WTC11 (cell line): Measurements from ENCODE around the gene TIMM50. TPM values are rescaled to one million over a fixed set of nuclear protein-coding genes. Genes with fewer than 3 reads are reported as not detected.

ENCODE experiments used
- ATAC-seq: fragments of 200-7000 bp; cut with Tn5 transposase; 2 replicates; pipeline ENCODE4 v1.10.0; 2021; ENCODE audit warnings: mild to moderate bottlenecking, moderate library complexity
- CTCF ChIA-PET: fragments of 300-600 bp; sonication (Branson Sonifier 250); formaldehyde crosslinking; loops from one replicate; lab custom pipeline; 2021; ENCODE audit warnings: antibody characterized with exemption; lab: Charles Lee
- POLR2A ChIA-PET: fragments of 350-600 bp; sonication (Branson Sonifier 250); formaldehyde crosslinking; loops from one replicate; lab custom pipeline; 2021; ENCODE audit warnings: antibody characterized with exemption; lab: Charles Lee
- DNase-seq: peaks from one replicate; pipeline ENCODE4 v3.0.0; 2021; ENCODE audit warnings: low spot score
- H3K27ac Mint-ChIP-seq: 2 replicates; pipeline ENCODE4 v1.8.0; 2021; ENCODE audit warnings: mixed read lengths
- H3K27me3 Mint-ChIP-seq: 2 replicates; pipeline ENCODE4 v1.8.0; 2021; ENCODE audit warnings: low read depth, mild to moderate bottlenecking, moderate library complexity, mixed read lengths
- H3K36me3 Mint-ChIP-seq: 2 replicates; pipeline ENCODE4 v1.8.0; 2021; ENCODE audit warnings: mixed read lengths
- H3K4me1 Mint-ChIP-seq: 2 replicates; pipeline ENCODE4 v1.8.0; 2022; ENCODE audit warnings: mixed read lengths
- H3K4me3 Mint-ChIP-seq: 2 replicates; pipeline ENCODE4 v1.8.0; 2021; ENCODE audit warnings: mild to moderate bottlenecking, moderate library complexity, mixed read lengths
- H3K9me3 Mint-ChIP-seq: 2 replicates; pipeline ENCODE4 v1.8.0; 2021; ENCODE audit warnings: mixed read lengths
- ATF2 ChIP-seq: sonication (generic); formaldehyde crosslinking; IDR thresholded peaks from 2 replicates; pipeline ENCODE4 v1.8.1; 2022; ENCODE audit warnings: low read depth, missing genetic modification reagents, borderline replicate concordance
- ATF6 ChIP-seq: sonication (generic); formaldehyde crosslinking; IDR thresholded peaks from 2 replicates; pipeline ENCODE4 v1.8.1; 2023; ENCODE audit warnings: mild to moderate bottlenecking, missing genetic modification reagents
- CBFB ChIP-seq: sonication (generic); formaldehyde crosslinking; IDR thresholded peaks from 2 replicates; pipeline ENCODE4 v1.8.1; 2022; ENCODE audit warnings: mild to moderate bottlenecking, low read depth, missing genetic modification reagents
- CDX4 ChIP-seq: fragments of 250-450 bp; sonication (Bioruptor Pico); IDR thresholded peaks from 2 replicates; pipeline ENCODE4 v1.9.0; 2021; ENCODE audit warnings: moderate library complexity, mild to moderate bottlenecking, inconsistent platforms, borderline replicate concordance
- CTCF ChIP-seq: fragments of 200-600 bp; IDR thresholded peaks from 2 replicates; pipeline ENCODE4 v1.8.0; 2022; ENCODE audit warnings: antibody characterized with exemption
- E2F1 ChIP-seq: sonication (generic); formaldehyde crosslinking; IDR thresholded peaks from 2 replicates; pipeline ENCODE4 v1.8.0; 2022; ENCODE audit warnings: mild to moderate bottlenecking, missing genetic modification reagents
- ERG ChIP-seq: fragments of 250-450 bp; sonication (Bioruptor Pico); IDR thresholded peaks from 2 replicates; pipeline ENCODE4 v1.8.0; 2021; ENCODE audit warnings: mild to moderate bottlenecking
- GTF2I ChIP-seq: fragments of 250-450 bp; sonication (Bioruptor Pico); conservative IDR thresholded peaks from 2 replicates; pipeline ENCODE4 v1.4.0; 2021; ENCODE audit warnings: mild to moderate bottlenecking
- JAZF1 ChIP-seq: fragments of 250-450 bp; sonication (Bioruptor Pico); IDR thresholded peaks from 2 replicates; pipeline ENCODE4 v1.9.0; 2021; ENCODE audit warnings: moderate library complexity, mild to moderate bottlenecking, inconsistent platforms
- MAX ChIP-seq: sonication (generic); formaldehyde crosslinking; IDR thresholded peaks from 2 replicates; pipeline ENCODE4 v1.8.0; 2022; ENCODE audit warnings: mild to moderate bottlenecking, missing genetic modification reagents
- MXD4 ChIP-seq: fragments of 250-450 bp; sonication (Bioruptor Pico); IDR thresholded peaks from 2 replicates; pipeline ENCODE4 v1.8.0; 2021; ENCODE audit warnings: mild to moderate bottlenecking, moderate library complexity, borderline replicate concordance
- OVOL2 ChIP-seq: fragments of 250-450 bp; sonication (Bioruptor Pico); IDR thresholded peaks from 2 replicates; pipeline ENCODE4 v1.9.0; 2021; ENCODE audit warnings: mild to moderate bottlenecking, borderline replicate concordance
- PREB ChIP-seq: sonication (generic); formaldehyde crosslinking; IDR thresholded peaks from 2 replicates; pipeline ENCODE4 v1.8.1; 2022; ENCODE audit warnings: mild to moderate bottlenecking, missing genetic modification reagents, moderate library complexity, borderline replicate concordance
- ZNF121 ChIP-seq: sonication (generic); formaldehyde crosslinking; IDR thresholded peaks from 2 replicates; pipeline ENCODE4 v1.8.0; 2023; ENCODE audit warnings: missing genetic modification reagents
- ZNF219 ChIP-seq: sonication (generic); formaldehyde crosslinking; IDR thresholded peaks from 2 replicates; pipeline ENCODE4 v1.8.0; 2023; ENCODE audit warnings: missing genetic modification reagents, mild to moderate bottlenecking, borderline replicate concordance
- ZNF317 ChIP-seq: sonication (generic); formaldehyde crosslinking; IDR thresholded peaks from 2 replicates; pipeline ENCODE4 v1.8.1; 2023; ENCODE audit warnings: low read depth, mild to moderate bottlenecking, moderate library complexity, missing genetic modification reagents, borderline replicate concordance
- ZNF396 ChIP-seq: fragments of 250-450 bp; sonication (Bioruptor Pico); IDR thresholded peaks from 2 replicates; pipeline ENCODE4 v1.8.0; 2021; ENCODE audit warnings: mild to moderate bottlenecking, moderate library complexity, borderline replicate concordance
- ZNF425 ChIP-seq: fragments of 250-450 bp; sonication (Bioruptor Pico); conservative IDR thresholded peaks from 2 replicates; pipeline ENCODE4 v1.9.0; 2021; ENCODE audit warnings: mild to moderate bottlenecking
- ZNF512 ChIP-seq: sonication (generic); formaldehyde crosslinking; IDR thresholded peaks from 2 replicates; pipeline ENCODE4 v1.8.1; 2022; ENCODE audit warnings: missing genetic modification reagents, borderline replicate concordance
- total RNA-seq: library from RNA; stranded (reverse); gene quantifications from 3 replicates; pipeline ENCODE4 v1.2.3, GENCODE V29; 2021

The TIMM50 gene
- total RNA-seq, 1 experiment from 2014 or later: 154 TPM

GRCh38 chr19:39514840-39515550, 34.4 kb downstream of the TIMM50 start, which contains the start of gene SELENOV (continued):
- TF ChIP-seq CDX4 (CRISPR knock-in tag) (no peak), ZNF121 (CRISPR knock-in tag) (no peak), ERG (CRISPR knock-in tag) (no peak), ZNF317 (CRISPR knock-in tag) (no peak), PREB (CRISPR knock-in tag) (no peak), MXD4 (CRISPR knock-in tag) (no peak), E2F1 (CRISPR knock-in tag) (no peak; the same call in 1 of the 2 replicates), ATF6 (CRISPR knock-in tag) (no peak), ZNF219 (no peak), OVOL2 (CRISPR knock-in tag) (no peak), CTCF (no peak)

- ATAC-seq (peak; percentile 74), DNase-seq (peak; percentile 88)
- POLR2A ChIA-PET: interaction anchor here (0.6 to 1.8 kb wide), 3 partner anchors 17 to 829 kb away, joined by 3 to 10 read pairs (median 6); partner anchors contain the start of genes EID2B and RPS16
- H3K27ac Mint-ChIP-seq: peak overlapping the region; percentile 83
- peaks cover 27% of the 10 kb centered on the region for H3K4me1 Mint-ChIP-seq
- peaks cover 32% of the 10 kb centered on the region for H3K27me3 Mint-ChIP-seq
- peaks cover 9% of the 10 kb centered on the region for H3K36me3 Mint-ChIP-seq
- no peaks in the 10 kb centered on the region; the same call in 1 of the 2 replicates for H3K9me3 Mint-ChIP-seq
- peak overlapping the region; percentile 89 for H3K4me3 Mint-ChIP-seq
- CTCF ChIA-PET: interaction anchor here (0.6 to 4.0 kb wide), 11 partner anchors 9 to 1826 kb away, joined by 3 to 21 read pairs (median 5); partner anchors contain the start of genes EID2B and TIMM50
- no peak for TF ChIP-seq MAX
- no peak for TF ChIP-seq ZNF512 (CRISPR knock-in tag)
- no peak for TF ChIP-seq GTF2I
- no peak for TF ChIP-seq ZNF396 (CRISPR knock-in tag)
- no peak for TF ChIP-seq ZNF425
- no peak for TF ChIP-seq ATF2 (CRISPR knock-in tag)
- no peak for TF ChIP-seq JAZF1 (CRISPR knock-in tag)
- TF ChIP-seq CBFB (CRISPR knock-in tag): peak; percentile 50; the same call in 1 of the 2 replicates
Measured at GRCh38 chr19:39515551-39516191, 35.0 kb downstream of the TIMM50 start.
